Measurements from ENCODE around the gene AURKAIP1. TPM values are rescaled to one million over a fixed set of nuclear protein-coding genes. Genes with fewer than 3 reads are reported as not detected.

The AURKAIP1 gene
- total and polyA plus RNA-seq, 2 of the 13 experiments (the other 11 are each of a cell fraction or from before 2014, with no cell fraction given), result 69.5 to 175 TPM

GRCh38 chr1:1347663-1348419, 27.2 kb downstream of the AURKAIP1 start (continued):
- TF ChIP-seq ARID4A (CRISPR knock-in tag; IDR thresholded peaks at IDR 0.05; ENCODE audit: borderline replicate concordance) (peak; percentile 64), ZNF205 (CRISPR knock-in tag; IDR thresholded peaks at IDR 0.05) (no peak), MYPOP (CRISPR knock-in tag; IDR thresholded peaks at IDR 0.05) (0 out of 2 replicates have a peak, but pooled peaks have one; percentile 36), SMYD3 (CRISPR knock-in tag; IDR thresholded peaks at IDR 0.05) (no peak), FOXM1 (CRISPR knock-in tag; IDR thresholded peaks at IDR 0.05) (no peak), GMEB1 (CRISPR knock-in tag; IDR thresholded peaks at IDR 0.05; ENCODE audit: borderline replicate concordance) (no peak; the same call in 1 of the 2 replicates), ATF4 (CRISPR knock-in tag; IDR thresholded peaks at IDR 0.05) (no peak), ZC3H4 (CRISPR knock-in tag; IDR thresholded peaks at IDR 0.05; ENCODE audit: borderline replicate concordance) (no peak; the same call in 1 of the 2 replicates), PHF8 (CRISPR knock-in tag; IDR thresholded peaks at IDR 0.05) (peak; percentile 84), ZNF329 (CRISPR knock-in tag; IDR thresholded peaks at IDR 0.05; ENCODE audit: low read depth) (no peak), ZFYVE20 (CRISPR knock-in tag; IDR thresholded peaks at IDR 0.05; ENCODE audit: borderline replicate concordance, low read depth) (no peak), ZNF337 (CRISPR knock-in tag; IDR thresholded peaks at IDR 0.05; ENCODE audit: borderline replicate concordance, low read depth) (no peak), KLF11 (CRISPR knock-in tag; IDR thresholded peaks at IDR 0.05) (no peak), ZNF724P (CRISPR knock-in tag; IDR thresholded peaks at IDR 0.05; ENCODE audit: borderline replicate concordance) (no peak), SYNCRIP (IDR thresholded peaks at IDR 0.05; ENCODE audit: insufficient read depth, low read depth, low read length) (no peak), HNF1B (CRISPR knock-in tag; IDR thresholded peaks at IDR 0.05) (peak; percentile 39; the same call in 1 of the 2 replicates), TMF1 (CRISPR knock-in tag; IDR thresholded peaks at IDR 0.05; ENCODE audit: low read depth) (no peak), NAIF1 (CRISPR knock-in tag; IDR thresholded peaks at IDR 0.05; ENCODE audit: borderline replicate concordance) (no peak), RARG (CRISPR knock-in tag; IDR thresholded peaks at IDR 0.05; ENCODE audit: low read depth) (no peak)
